ENCODE results near the gene ARL5A.
"Not testable (repeated sequence)": the region's sequence is repeated elsewhere in the genome, so short reads cannot be mapped to it uniquely, and the experiment has no call there.

ARL5A gene

DNA sequence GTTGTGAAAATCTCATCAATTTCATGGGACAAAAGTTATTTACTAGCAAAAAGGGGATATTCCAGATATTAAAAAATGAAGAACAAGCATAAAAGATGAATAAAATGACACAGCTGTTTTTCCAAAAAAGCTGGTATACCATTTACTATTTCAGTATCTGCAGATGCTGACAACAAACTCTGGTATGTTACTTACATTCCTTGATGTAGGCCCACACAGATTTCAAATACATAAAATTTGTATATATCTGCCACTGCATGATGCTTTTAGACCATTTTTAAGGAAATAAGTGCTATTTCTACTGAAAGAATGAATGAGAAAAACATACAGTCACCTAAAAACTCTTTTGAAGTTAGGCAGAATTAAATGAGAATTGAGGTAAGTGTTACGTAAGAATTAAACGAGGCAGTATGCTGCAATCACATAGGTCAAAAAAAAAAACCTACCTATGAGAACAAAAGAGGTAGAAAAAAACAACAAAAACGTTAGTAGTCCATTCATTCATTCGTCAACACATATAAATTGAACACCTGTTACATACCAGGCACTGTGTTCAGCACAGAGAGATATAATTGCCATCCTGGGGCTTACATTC is 32.5 kb downstream of the ARL5A start:
- DNase-seq (ENCODE audit: low read depth, low spot score) = no peak

GRCh38 chr2:151794422-151794821 is 33.8 kb downstream of the ARL5A start:
- not testable (repeated sequence) for DNase-seq (ENCODE audit: low read depth, low spot score)

DNA sequence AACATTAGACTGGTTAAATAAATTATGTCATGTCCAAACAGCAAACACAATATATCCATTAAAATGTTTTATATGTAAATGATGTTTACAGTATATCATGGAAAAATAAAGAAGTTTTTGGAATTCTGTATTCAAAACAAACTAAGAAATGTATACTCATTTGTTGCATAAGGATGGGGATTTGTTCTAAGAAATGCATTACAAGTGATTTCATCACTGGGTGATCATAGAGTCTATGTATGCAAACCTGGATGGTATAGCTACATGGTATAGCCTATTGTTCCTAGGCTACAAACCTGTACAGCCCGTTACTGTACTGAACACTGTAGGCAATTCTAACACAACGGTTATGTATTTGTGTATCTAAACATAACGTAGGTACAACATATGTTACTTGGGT is 35.1 kb downstream of the ARL5A start:
- no peak for DNase-seq (ENCODE audit: low read depth, low spot score)

DNA sequence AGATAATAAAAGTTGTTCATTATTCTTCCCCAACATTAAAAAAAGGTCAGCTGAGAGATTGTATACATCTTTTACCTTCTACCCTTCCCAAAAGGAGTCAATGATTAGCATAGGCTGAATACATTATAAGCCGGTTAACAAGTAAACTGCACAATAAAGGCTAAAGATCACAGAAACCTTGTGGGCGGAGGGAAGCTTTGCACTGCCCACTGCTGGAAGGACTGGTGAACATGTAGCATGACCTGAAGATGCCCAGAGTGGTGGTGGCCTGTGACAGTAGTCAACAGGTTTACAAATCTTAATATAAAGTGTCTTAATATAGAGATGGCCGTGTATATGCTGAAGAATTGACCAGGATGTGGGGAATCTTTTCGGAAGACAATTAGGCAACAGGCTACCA is 35.6 kb downstream of the ARL5A start:
- no peak for DNase-seq (ENCODE audit: low read depth, low spot score)

DNA sequence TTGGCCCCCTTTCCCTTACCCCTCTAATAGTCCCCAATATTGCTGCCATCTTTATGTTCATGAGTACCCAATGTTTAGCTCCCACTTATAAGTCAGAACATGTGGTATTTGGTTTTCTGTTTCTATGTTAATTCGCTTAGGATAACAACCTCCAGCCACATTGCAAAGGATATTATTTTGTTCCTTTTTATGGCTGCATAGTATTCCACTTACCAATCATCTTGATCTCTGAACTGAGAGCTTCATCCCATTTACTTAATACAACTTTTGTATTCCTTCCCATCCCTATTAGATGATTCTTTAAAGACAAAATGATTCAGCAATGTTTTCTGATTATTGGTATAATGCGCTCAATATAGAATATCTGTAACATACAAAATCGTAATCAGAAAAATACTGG is 36.7 kb downstream of the ARL5A start:
- DNase-seq (ENCODE audit: low read depth, low spot score) = no peak

DNA sequence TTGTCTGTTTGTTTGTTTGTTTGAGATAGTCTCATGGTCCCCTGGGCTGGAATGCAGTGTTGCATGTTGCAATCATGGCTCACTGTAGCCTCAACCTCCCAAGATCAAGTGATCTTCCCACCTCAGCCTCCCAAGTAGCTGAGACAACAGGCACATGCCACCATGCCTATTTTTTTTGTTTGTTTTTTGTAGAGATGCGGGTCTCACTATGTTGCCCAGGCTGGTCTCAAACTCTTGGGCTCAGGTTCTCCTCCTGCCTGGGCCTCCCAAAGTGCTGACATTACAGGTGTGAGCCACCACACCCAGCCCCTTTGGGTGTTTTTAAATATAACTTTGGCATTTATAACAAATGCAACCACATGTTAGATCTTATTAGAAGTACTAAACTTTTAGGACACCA is 37.5 kb downstream of the ARL5A start:
- no peak for DNase-seq (ENCODE audit: low read depth, low spot score)

DNA sequence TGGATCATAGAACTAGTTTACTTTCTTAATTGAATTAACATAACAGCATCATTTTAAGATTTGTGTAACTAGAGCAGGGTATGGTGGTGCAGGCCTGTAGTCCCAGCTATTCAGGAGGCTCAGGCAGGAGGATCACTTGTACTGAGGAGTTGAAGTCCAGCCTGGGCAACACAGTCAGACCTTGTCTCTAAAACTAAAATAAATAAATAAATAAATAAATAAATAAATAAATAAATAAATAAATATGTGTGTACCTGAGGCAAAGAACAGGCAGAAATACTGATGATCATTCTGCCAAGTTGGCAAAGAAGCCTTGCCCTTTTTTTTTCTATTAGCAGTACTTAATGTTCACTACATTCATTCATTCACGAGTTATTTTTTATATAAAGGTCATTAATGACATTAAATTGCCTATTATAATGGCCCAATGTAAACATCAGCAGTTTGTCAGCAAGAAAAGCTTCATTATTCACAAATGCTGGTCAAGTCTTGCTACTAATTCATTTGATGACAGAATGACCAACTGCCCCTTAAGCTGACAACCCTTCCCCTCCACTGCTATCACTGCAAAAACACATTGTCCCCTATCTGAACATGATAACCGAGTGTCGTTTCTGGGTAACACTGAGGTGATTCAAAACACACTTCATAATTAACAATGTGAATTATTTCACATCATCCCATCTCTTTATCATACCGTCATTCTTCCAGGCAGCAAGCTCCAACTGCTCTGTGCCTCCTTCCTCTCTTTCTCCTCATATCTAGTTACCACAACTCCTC is 39.0 kb downstream of the ARL5A start:
- no peak for DNase-seq (ENCODE audit: low read depth, low spot score)

GRCh38 chr2:151786483-151786882 is 41.7 kb downstream of the ARL5A start:
- DNase-seq (ENCODE audit: low read depth, low spot score) = no peak

GRCh38 chr2:151786077-151786476 is 42.1 kb downstream of the ARL5A start:
- DNase-seq (ENCODE audit: low read depth, low spot score) = no peak

DNA sequence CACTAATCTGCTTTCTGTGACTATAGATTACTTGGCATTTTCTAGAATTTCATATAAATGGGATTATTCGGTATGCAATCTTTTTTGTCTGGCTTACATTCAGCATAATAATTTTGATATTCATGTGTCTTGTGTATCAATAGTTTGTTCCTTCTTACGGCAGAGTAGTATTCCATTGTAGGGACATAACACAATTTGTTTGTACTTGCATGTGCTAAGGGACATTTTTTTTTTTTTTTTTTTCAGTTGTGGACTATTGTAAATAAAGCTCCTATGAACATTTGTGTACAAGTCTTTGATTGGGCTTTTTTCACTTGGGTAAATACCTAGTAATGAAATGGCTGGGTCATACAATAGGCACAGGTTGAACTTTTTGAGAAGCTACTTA is 45.1 kb downstream of the ARL5A start:
- DNase-seq (ENCODE audit: low read depth, low spot score) = no peak

DNA sequence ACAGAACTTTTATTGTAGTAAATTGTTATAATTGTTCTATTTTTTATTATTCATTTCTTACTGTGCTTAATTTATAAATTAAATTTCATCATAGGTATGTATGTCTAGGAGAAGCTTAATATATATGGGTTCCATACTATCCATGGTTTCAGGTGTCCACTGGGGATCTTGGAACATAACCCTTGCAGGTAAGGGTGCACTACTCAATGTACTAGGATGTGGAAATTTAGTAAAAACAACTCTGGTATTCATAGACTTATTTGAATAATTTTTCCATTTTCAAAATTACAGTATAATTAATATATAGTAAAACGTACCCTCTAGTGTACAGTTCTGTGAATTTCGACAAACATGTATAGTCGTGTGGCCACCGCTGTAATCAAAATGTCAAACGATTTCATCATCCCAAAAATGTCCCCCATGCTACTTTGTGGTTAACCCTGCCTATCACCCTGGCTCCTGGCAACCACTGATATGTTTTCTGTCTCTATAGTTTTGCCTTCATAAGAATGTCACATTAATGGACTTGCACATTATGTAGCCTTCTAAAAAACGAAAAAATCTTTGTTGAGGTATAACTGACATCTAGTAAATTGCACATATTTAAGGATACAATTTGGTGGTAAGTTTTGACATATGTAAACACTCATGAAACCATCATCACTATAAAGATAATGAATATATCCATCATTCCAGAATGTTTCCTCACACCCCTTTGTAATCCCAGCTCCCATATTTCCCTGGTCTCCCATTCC is 45.7 kb downstream of the ARL5A start:
- no peak for DNase-seq (ENCODE audit: low read depth, low spot score)

GRCh38 chr2:151781642-151782041 is 46.6 kb downstream of the ARL5A start:
- DNase-seq (ENCODE audit: low read depth, low spot score) = no peak

DNA sequence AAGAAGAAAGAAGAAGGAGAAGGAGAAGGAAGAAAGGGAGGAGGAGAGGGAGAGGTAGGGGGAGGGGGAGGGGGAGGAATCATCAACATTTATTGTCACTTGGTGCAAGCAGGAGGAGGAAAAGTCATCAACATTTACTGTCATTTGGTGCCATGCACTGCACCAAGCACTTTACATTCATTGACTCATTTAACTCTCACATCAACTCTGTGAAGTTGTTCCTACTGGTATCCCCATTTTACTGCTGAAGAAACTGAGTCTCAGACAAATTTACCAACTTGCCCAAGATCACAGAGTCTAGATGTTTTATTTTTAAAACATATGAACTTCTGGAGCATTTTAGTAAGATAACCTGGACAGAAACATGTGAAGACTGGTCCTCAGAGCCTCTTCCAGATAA is 47.3 kb downstream of the ARL5A start:
- DNase-seq (ENCODE audit: low read depth, low spot score) = no peak

DNA sequence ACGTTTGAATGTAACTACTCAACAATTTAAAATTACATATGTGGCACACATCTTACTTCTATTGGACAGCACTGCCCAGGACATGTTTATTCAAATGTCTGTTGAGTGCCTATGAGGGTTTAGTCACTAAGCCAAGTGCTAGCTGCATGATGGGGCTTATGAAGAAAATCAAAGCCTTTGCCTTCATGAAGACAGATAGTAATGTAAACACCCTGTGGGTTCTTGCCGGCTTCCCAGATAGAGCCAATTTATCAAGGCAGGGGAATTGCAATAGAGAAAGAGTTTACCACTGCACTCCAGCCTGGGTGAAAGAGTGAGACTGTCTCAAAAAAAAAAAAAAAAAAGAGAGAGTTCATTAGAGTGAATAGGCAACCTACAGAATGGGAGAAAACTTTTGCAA is 50.3 kb downstream of the ARL5A start:
- DNase-seq (ENCODE audit: low read depth, low spot score) = no peak

DNA sequence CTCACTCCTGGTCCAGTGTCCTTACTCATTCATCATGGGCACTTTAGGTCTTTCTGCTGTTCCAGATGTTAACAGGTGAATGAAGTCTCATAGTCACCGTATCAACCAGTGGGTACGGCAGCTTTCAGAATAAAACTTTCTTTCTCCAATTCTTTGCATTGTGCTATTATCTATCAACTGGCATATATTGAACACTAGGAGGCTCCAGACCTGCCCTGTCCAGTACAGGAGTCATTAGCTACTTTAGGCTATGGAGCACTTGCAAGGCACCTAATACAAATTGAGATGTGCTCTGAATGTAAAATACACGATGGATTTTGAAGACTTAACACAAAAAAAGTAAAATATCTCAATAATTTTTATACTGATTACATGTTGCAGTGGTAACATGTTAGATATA is 50.7 kb downstream of the ARL5A start:
- no peak for DNase-seq (ENCODE audit: low read depth, low spot score)

DNA sequence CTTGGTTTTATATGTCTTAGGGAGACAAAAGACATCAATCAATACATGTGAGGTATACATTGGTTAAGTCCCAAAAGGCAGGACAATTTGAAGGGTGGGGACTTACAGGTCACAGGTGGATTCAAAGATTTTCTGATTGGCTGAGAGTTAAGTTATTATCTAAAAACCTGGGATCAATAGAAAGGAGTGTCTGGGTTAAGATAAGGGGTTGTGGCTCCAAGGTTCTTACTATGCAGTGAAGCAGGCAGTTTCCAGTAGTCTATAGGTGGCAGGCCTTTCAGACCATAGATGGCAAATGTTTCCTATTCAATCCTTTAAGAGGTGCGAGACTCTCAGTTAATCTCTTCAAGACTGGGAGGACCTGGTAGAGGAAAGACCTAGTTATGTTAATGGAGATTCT is 51.9 kb downstream of the ARL5A start:
- no peak for DNase-seq (ENCODE audit: low read depth, low spot score)

- no peak for DNase-seq (ENCODE audit: low read depth, low spot score)
Observed at GRCh38 chr2:151775057-151775740, 53.0 kb downstream of the ARL5A start.

DNA sequence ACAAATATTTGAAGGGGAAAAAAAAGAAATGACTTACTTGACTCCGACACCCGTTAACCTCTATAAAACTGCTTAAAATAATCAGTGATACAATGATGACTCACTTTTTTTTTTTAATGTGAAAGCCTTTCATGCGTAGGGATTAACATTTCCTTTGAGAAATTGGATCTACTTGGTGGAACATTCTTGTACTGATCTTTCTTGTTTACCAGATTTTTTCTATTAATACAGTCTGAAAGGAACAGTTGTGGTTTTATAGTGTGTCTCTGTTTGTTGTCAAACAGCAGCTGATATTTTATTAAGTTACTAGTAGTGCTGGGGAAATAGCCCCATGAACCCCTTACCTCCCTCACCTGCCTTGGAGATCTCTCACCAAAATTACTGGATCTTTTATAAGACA is 53.7 kb downstream of the ARL5A start:
- no peak for DNase-seq (ENCODE audit: low read depth, low spot score)

DNA sequence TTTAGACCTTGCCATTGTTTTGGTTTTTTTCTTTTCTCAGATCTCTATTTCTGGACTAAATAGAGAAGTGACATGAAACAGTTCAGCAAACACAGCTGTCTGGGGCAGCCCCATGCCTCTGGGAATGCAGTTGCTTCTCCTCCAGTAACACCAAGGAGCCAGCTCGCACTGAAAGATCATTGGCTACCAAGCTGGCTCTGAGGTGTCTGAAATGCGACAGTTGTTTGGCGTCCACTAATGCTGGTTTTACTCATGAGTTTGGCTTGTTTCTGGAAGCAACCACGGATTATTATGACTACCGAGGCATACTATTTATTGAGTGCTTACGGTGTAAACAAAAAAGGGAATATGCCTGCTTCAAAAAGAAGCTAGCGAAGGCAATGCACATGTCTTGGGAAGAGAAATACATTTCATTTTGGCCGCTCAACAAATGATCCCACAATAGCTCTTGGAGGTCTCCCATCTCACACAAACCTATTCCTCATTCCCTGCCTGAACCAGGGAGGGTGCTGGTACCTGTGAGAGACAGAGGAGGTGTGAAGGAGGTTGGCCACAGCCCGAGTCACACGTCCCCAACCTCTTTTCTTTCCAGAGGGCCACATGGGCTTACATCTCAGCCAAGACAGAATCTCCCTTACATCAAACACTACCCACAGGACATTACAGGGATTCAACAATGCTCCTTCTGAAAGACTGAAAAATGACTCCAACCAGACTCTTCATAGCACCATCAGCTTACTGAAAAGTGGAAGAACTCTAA is 56.4 kb downstream of the ARL5A start:
- DNase-seq (ENCODE audit: low read depth, low spot score) = no peak

DNA sequence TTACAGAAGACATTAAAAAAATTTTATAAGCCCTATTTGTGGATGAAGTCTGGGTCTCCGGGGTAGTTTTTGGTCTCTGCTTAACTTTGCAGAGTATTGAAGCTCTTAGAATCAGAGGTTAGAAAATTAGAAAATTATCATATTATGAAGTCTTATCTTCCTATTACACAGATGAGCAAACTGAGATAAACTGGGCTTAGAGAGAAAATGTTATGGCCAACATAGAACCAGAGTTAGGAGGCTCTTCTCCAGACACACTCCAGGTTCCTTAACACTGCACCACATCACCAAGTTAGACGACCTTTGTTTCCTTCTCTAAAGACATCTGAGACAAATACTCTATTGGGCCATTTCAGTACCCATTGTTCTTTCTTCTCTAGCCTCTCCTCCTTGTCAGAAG is 57.2 kb downstream of the ARL5A start:
- no peak for DNase-seq (ENCODE audit: low read depth, low spot score)

GRCh38 chr2:151769606-151770005 is 58.6 kb downstream of the ARL5A start:
- no peak for DNase-seq (ENCODE audit: low read depth, low spot score)

DNA sequence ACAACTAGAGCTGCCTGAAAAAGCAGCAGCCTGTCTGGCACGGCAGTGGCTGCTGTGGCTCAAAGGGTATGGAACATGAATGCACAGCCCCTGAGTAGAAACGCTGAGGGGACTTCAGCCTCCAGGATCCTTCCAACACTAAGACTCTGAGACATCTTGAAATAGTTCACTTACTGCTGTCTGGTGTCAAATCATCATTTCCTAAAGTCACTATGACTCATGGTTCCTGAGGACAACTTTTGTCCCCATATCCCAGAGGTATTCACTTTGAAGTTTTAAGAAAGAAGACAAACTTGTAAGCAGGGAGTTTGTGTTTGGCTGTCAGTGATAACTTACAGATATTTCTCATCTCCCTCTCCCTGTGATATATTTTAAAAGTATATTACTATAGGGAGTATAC is 60.7 kb downstream of the ARL5A start:
- DNase-seq (ENCODE audit: low read depth, low spot score) = no peak
